Lung (tissue), 12 donors: ENCODE results near the gene ZNF521. TPM values are rescaled to one million over a fixed set of nuclear protein-coding genes. Genes with fewer than 3 reads are reported as not detected.

Experiments used
- ATAC-seq: fragments of 200-7000 bp; cut with Tn5 transposase; one replicate; pipeline ENCODE4 v1.9.1; 2020; ENCODE audit warnings: moderate number of reproducible peaks; ENCODE audit not compliant: insufficient read depth, low FRiP score
- DNase-seq, 3 donors: peaks; one replicate each; pipeline ENCODE4 v3.0.0-alpha.2; 2013 to 2017
- H3K27ac ChIP-seq, 2 donors: one replicate each; pipeline ENCODE4 v1.5.1; 2013; ENCODE audit warnings: mild to moderate bottlenecking in 2 of 2, moderate library complexity in 2 of 2, control low read depth in 1 of 2, inconsistent platforms in 1 of 2, low read depth in 1 of 2, low read length in 1 of 2
- H3K27me3 ChIP-seq, 3 donors: one replicate each; pipeline ENCODE4 v1.5.1; 2013; ENCODE audit warnings: low read length in 2 of 3; ENCODE audit not compliant: control insufficient read depth in 3 of 3, insufficient read depth in 3 of 3
- H3K36me3 ChIP-seq, 4 donors: one replicate each; pipeline ENCODE4 v1.5.1; 2013; ENCODE audit warnings: low read length in 4 of 4, mild to moderate bottlenecking in 1 of 4, moderate library complexity in 1 of 4; ENCODE audit not compliant: control insufficient read depth in 4 of 4, insufficient read depth in 4 of 4
- H3K4me1 ChIP-seq, 5 donors: one replicate each; pipeline ENCODE4 v1.5.1; 2013; ENCODE audit warnings: low read length in 5 of 5, mild to moderate bottlenecking in 2 of 5, moderate library complexity in 1 of 5; ENCODE audit not compliant: control insufficient read depth in 5 of 5, insufficient read depth in 5 of 5
- H3K4me3 ChIP-seq: one replicate; pipeline ENCODE4 v1.5.1; 2013; ENCODE audit warnings: mild to moderate bottlenecking, control low read depth, moderate library complexity
- H3K9ac ChIP-seq, 2 donors: one replicate each; pipeline ENCODE4 v1.5.1; 2013; ENCODE audit warnings: low read length in 2 of 2, control low read depth in 1 of 2; ENCODE audit not compliant: insufficient read depth in 1 of 2
- H3K9me3 ChIP-seq, 4 donors: one replicate each; pipeline ENCODE4 v1.5.1; 2013; ENCODE audit warnings: low read length in 3 of 4, mild to moderate bottlenecking in 1 of 4, moderate library complexity in 1 of 4; ENCODE audit not compliant: control insufficient read depth in 4 of 4, insufficient read depth in 3 of 4
- WGBS, 2 donors: extraction: QIAGEN DNeasy Blood & Tissue Kit; methylation state at CpG; one replicate each; pipeline ENCODE4 v1.1.7; 2013; 5-methylcytosine and 5-hydroxymethylcytosine counted together
- polyA plus RNA-seq, 2 donors: library from polyadenylated mRNA; stranded (reverse); fragments of 200-250 nt; gene quantifications; one replicate each; pipeline ENCODE4 v1.2.1, GENCODE V29; 2013
- total RNA-seq, 2 donors: library from RNA; depleted of rRNA in 1 of 2; stranded (reverse); fragments of >200 nt in 1 of 2; gene quantifications; one replicate each; pipeline ENCODE4 v1.2.1, GENCODE V29; 2014 to 2021
- TF ChIP-seq, protein P1 (sequence below): IDR thresholded peaks from 2 replicates; pipeline ENCODE4 v1.5.1; 2012; ENCODE audit warnings: mild to moderate bottlenecking; ENCODE audit errors: control extremely low read depth, extremely low read depth
- donor health status: control.
- donor health status: control.
- donor health status: Bipolar disorder and iron deficiency.
- donor health status: healthy.
- donor health status: DM: yes; HTN: yes; CAD: no.

ZNF521 gene
- total and polyA plus RNA-seq, 4 donors, result 1.5 to 48.8 (median 10.7) TPM

DNA sequence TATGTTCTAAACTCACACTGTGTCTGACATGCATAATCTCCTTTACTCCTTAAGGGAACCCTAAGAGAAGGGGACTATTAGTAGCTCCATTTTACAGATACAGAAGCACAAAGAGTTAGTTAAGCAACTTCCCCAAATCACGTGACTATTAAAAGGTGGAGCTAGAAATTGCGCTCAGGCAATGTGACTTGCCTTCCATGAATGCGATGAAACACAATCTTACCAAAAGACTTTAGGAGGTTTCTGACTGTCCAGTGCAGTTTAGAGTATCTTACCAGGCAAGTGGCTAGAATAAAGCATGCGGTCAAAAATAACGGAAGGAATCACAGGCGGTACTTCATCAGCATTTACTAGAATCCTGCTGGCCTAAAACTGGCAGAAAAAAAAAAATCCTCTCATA lies 70.4 kb downstream of the ZNF521 start:
- Histone ChIP-seq H3K36me3 (no peaks in the 10 kb centered on the region), H3K4me3 (no peak overlapping the region), H3K27ac (no peak overlapping the region), H3K4me1 (peaks cover 7 to 50% (median 25%) of the 10 kb centered on the region in 5 donors), H3K9me3 (no peaks in the 10 kb centered on the region), H3K9ac (no peak overlapping the region), H3K27me3 (no peaks in the 10 kb centered on the region)
- DNase-seq, result no peak
- ATAC-seq, result no peak
- TF ChIP-seq, protein P1, sequence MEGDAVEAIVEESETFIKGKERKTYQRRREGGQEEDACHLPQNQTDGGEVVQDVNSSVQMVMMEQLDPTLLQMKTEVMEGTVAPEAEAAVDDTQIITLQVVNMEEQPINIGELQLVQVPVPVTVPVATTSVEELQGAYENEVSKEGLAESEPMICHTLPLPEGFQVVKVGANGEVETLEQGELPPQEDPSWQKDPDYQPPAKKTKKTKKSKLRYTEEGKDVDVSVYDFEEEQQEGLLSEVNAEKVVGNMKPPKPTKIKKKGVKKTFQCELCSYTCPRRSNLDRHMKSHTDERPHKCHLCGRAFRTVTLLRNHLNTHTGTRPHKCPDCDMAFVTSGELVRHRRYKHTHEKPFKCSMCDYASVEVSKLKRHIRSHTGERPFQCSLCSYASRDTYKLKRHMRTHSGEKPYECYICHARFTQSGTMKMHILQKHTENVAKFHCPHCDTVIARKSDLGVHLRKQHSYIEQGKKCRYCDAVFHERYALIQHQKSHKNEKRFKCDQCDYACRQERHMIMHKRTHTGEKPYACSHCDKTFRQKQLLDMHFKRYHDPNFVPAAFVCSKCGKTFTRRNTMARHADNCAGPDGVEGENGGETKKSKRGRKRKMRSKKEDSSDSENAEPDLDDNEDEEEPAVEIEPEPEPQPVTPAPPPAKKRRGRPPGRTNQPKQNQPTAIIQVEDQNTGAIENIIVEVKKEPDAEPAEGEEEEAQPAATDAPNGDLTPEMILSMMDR, result no peak
- whole genome bisulfite sequencing, 2 donors, result 64 to 74% methylated on average over 6 of the region's 6 CpGs

DNA sequence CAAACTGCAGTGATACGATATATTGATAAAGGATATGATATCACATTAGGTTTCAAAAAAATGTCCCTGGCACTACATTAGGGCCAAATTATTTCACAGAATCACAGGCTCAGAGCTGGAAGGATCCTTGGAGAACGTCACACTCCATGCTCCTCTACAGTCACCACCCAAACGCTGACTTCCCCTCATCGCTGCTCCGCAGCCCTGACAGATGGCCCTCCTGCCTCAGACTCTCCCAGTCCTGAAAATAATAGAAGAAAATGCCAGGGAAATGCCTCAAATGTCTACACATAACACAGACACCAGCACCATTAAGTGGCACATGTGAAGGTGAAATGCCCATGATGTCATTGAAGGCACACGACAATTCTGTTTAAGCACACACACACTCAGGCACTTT lies 72.0 kb downstream of the ZNF521 start:
- Histone ChIP-seq H3K27ac (no peak overlapping the region), H3K4me1 (peaks cover 6 to 36% (median 28%) of the 10 kb centered on the region in 5 donors), H3K4me3 (no peak overlapping the region), H3K9me3 (no peaks in the 10 kb centered on the region), H3K27me3 (no peaks in the 10 kb centered on the region), H3K9ac (no peak overlapping the region), H3K36me3 (no peaks in the 10 kb centered on the region)
- ATAC-seq, result no peak
- DNase-seq, result no peak
- TF ChIP-seq, protein P1, result no peak
- 54 to 69% methylated on average over 6 of the region's 6 CpGs for WGBS, 2 donors

GRCh38 chr18:25279556-25279955 lies 72.4 kb downstream of the ZNF521 start:
- no peak overlapping the region for H3K9ac ChIP-seq
- no peak overlapping the region for H3K27ac ChIP-seq
- H3K36me3 ChIP-seq, result no peaks in the 10 kb centered on the region
- TF ChIP-seq, protein P1, result no peak
- H3K9me3 ChIP-seq, result no peaks in the 10 kb centered on the region
- ATAC-seq, result no peak
- no peaks in the 10 kb centered on the region for H3K27me3 ChIP-seq
- WGBS, 2 donors, result 57 to 59% methylated on average over 3 of the region's 3 CpGs
- H3K4me3 ChIP-seq, result no peak overlapping the region
- no peak for DNase-seq
- H3K4me1 ChIP-seq, result peaks cover 6 to 32% (median 25%) of the 10 kb centered on the region in 5 donors

DNA sequence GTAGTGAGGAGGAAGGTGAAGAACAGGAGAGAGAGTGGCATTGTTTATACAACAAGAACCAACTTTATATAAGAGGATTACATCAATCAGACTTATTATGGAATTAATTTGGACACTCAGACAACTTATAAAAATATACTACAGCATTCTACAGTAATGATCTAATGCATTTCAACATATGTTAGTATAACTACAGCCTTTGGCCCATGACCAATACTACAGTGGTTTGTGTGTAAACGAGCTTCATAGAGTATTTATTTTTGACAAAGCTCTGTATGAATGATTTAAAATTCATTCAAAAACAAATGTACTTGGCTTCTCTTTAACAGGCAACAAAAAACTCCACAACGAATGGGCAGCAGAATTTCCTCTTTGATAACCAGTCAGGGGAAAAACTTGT lies 72.8 kb downstream of the ZNF521 start:
- TF ChIP-seq, protein P1, result no peak
- H3K9ac ChIP-seq, result no peak overlapping the region
- peaks cover 6 to 28% (median 21%) of the 10 kb centered on the region in 5 donors for H3K4me1 ChIP-seq
- no peaks in the 10 kb centered on the region for H3K36me3 ChIP-seq
- H3K27ac ChIP-seq, result no peak overlapping the region
- DNase-seq, result peak in 2 of 3 donors; percentile 81 to 87
- H3K9me3 ChIP-seq, result no peaks in the 10 kb centered on the region
- no peak overlapping the region for H3K4me3 ChIP-seq
- H3K27me3 ChIP-seq, result no peaks in the 10 kb centered on the region
- no peak for ATAC-seq
- WGBS, 2 donors, result 22 to 40% methylated on average over 2 of the region's 2 CpGs
